SK-N-MC (cell line): ENCODE data around the gene C4orf51.

Source experiments
- DNase-seq: peaks from one replicate; pipeline ENCODE4 v3.0.0-alpha.2; 2011; ENCODE audit warnings: low read depth, low spot score
- H3K27ac ChIP-seq: fragments of 200-600 bp; sonication (generic); 2 replicates; pipeline ENCODE4 v1.5.1; 2016; ENCODE audit warnings: mixed run types
- H3K36me3 ChIP-seq: fragments of 200-600 bp; sonication (generic); 2 replicates; pipeline ENCODE4 v1.6.1; 2017; ENCODE audit warnings: antibody characterized with exemption, low read length, mixed read lengths; ENCODE audit not compliant: insufficient read depth
- H3K4me3 ChIP-seq: fragments of 200-600 bp; sonication (generic); 2 replicates; pipeline ENCODE4 v1.5.1; 2016
- H3K9ac ChIP-seq: fragments of 200-600 bp; sonication (generic); 2 replicates; pipeline ENCODE4 v1.8.0; 2017; ENCODE audit warnings: mixed run types, mixed read lengths; ENCODE audit not compliant: insufficient read length
- H3K9me3 ChIP-seq: fragments of 200-600 bp; sonication (generic); 2 replicates; pipeline ENCODE4 v1.6.1; 2017; ENCODE audit warnings: low read depth, mild to moderate bottlenecking, antibody characterized with exemption, low read length, moderate library complexity, mixed read lengths
- EZH2 ChIP-seq: fragments of 200-600 bp; sonication (generic); IDR thresholded peaks from one replicate; pipeline ENCODE4 v1.6.1; 2017; ENCODE audit warnings: antibody characterized with exemption
- FOXP2 ChIP-seq: optimal IDR thresholded peaks from 2 replicates; pipeline ENCODE3; 2011; ENCODE audit warnings: mild to moderate bottlenecking, moderate library complexity; ENCODE audit not compliant: insufficient read depth; ENCODE audit errors: extremely low read length, control extremely low read depth
- POLR2AphosphoS5 ChIP-seq: IDR thresholded peaks from 2 replicates; pipeline ENCODE4 v1.6.1; 2012; ENCODE audit warnings: mild to moderate bottlenecking, low read depth, low read length, borderline replicate concordance

Gene C4orf51

DNA sequence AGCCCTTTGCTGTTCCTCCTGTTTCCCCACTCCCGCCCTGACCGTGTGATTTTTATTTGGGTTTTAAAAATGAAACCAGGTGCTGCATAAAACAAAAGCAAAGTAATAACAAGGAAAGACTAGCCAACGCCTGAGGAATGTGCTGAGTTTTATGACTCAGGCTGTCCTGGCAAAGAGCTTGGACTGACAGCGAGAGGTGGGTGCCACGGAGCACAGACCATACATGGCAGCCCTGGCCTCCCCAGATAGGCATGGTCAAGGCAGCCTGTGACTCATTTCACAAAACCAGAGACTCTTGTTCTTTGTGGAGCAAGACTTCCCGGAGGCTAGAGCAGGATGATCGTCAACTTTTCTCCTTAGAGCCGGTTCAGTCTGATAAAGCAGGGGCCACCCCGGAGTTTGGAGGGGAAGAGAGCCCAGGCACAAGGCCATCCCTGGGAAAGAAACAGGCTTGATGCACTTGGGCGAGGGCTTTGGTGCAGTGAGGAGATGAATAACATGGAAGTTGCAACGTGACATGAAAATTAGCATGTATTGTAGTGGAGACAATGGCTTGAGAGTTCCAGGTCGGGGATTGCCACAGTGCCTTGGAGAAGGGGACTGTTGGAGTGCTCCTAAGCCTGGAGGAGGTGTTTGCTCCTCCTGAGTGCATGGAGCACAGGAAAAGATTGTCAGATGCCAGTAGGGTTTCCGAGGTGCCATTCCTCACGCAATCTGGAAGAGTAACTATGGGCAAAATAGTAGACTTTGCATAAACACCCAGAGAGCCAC, 54.8 kb downstream of the C4orf51 start:
- TF ChIP-seq EZH2 (no peak), POLR2AphosphoS5 (no peak), FOXP2 (no peak)
- no peak overlapping the region for H3K9ac ChIP-seq
- H3K4me3 ChIP-seq, result no peak overlapping the region
- no peaks in the 10 kb centered on the region for H3K36me3 ChIP-seq
- no peak for DNase-seq
- no peak overlapping the region for H3K27ac ChIP-seq
- H3K9me3 ChIP-seq, result no peaks in the 10 kb centered on the region

DNA sequence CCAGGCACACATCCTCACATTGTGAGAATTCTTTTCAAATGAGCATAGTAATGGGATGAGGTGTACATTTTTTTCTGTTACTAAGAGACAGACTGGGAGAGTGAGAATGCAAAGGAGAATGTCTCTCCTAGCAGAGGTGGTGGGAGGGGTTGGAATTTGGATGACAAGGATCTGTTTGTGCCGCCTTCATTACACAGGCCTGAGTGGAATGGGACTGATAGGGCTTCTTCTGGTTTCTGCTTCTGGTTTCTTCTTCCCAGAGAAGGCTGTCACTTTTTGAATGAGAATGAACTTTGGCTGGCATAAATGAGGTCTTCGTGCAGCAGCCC, 55.4 kb downstream of the C4orf51 start:
- Histone ChIP-seq H3K9me3 (no peaks in the 10 kb centered on the region), H3K27ac (no peak overlapping the region), H3K9ac (no peak overlapping the region), H3K4me3 (no peak overlapping the region), H3K36me3 (no peaks in the 10 kb centered on the region)
- TF ChIP-seq FOXP2 (no peak), EZH2 (no peak), POLR2AphosphoS5 (no peak)
- no peak for DNase-seq

DNA sequence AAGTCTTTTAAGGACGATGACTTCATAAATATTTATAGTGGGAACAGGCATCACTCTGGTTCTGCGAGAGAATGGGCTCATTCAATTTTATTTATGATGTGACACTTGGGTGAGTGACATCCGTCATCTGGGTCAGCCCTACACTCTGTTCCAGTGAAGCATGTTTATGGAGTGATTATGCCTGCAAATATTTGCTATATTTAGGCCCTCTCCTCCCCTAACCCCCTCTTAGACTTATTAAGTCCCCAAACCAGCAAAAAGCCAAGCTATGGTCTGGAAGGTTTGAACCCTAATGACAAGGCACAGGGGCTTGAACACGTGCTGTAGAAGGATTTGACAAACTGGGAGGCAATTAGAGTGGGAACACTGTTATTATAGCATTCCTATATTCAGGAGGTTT, 55.9 kb downstream of the C4orf51 start:
- Histone ChIP-seq H3K9ac (no peak overlapping the region), H3K27ac (no peak overlapping the region), H3K36me3 (no peaks in the 10 kb centered on the region), H3K9me3 (no peaks in the 10 kb centered on the region), H3K4me3 (no peak overlapping the region)
- TF ChIP-seq POLR2AphosphoS5 (no peak), FOXP2 (no peak), EZH2 (no peak)
- DNase-seq, result no peak

DNA sequence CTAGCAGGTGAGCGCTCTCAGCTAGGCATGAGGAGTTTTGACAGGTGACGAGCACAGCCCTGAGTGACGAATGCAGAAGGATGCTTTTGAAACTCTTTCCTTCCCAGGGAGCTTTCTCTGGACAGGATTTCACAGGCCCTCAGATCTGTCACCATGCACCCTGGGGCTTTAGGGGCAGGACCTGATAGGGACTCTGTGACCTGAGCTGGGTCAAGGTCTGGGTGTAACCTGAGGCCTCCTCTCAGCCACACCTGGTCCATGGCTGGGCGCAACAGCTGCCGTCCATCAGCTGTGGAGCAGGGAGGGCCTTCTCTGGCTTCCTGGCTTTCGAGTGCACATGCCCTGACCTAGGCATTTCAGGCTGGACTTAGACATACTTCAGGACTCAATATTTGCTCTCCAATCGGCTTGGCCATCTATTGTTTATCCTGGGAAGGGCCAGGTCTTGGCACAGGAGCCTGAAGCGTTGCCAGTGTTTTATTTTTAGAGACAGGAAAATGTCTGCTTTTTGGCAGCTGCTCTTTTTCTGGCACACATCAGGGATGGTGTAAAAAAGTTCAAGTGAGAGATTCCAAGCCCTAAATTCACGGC, 56.4 kb downstream of the C4orf51 start:
- no peak for TF ChIP-seq FOXP2
- no peak for TF ChIP-seq POLR2AphosphoS5
- no peak for TF ChIP-seq EZH2
- Histone ChIP-seq H3K27ac (no peak overlapping the region), H3K36me3 (no peaks in the 10 kb centered on the region), H3K9ac (no peak overlapping the region), H3K9me3 (no peaks in the 10 kb centered on the region), H3K4me3 (no peak overlapping the region)
- no peak for DNase-seq

DNA sequence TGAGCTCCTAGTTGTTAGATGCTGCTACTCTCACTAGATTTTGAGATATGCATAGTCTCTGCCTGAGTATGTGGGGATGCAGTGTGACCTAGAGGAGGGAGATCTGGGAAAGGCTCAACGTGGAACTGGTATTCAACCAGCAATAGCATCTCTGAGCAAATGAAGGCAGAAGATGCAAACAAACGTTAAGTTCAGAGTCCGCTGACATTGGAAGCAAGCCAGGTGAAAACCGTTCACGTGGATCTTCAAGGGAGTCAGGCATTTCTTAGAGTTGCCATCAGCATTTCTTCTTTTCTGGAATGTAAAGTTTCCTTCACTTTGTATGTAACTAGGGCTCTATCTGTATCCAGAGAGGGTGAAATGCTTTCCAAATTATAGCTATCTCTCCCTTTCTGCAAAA, 59.9 kb downstream of the C4orf51 start:
- no peaks in the 10 kb centered on the region for H3K36me3 ChIP-seq
- H3K4me3 ChIP-seq, result no peak overlapping the region
- no peaks in the 10 kb centered on the region for H3K9me3 ChIP-seq
- TF ChIP-seq EZH2, result no peak
- TF ChIP-seq FOXP2, result no peak
- TF ChIP-seq POLR2AphosphoS5, result no peak
- no peak overlapping the region for H3K9ac ChIP-seq
- no peak overlapping the region for H3K27ac ChIP-seq
- no peak for DNase-seq

DNA sequence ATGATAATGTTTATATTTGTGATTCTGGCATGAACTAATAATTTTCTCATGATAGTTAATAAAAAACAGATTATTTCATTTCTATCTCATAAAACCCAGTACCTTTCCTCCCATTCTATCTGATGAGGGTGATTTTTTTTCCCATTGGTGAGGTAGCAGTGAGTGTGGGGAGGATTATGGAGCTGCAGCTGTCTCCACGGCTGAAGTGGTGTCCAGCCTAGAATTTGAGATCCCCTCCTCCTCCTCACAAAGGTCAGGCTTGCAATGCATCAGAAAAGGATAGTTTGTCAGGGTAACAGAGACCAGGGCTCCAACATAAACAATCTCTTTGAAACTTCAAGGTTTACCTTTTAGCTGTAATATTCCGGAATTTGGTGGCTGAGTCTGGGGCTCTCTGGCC, 60.9 kb downstream of the C4orf51 start:
- no peak for TF ChIP-seq FOXP2
- TF ChIP-seq POLR2AphosphoS5, result no peak
- TF ChIP-seq EZH2, result no peak
- H3K36me3 ChIP-seq, result no peaks in the 10 kb centered on the region
- no peaks in the 10 kb centered on the region for H3K9me3 ChIP-seq
- no peak overlapping the region for H3K4me3 ChIP-seq
- no peak for DNase-seq
- no peak overlapping the region for H3K9ac ChIP-seq
- no peak overlapping the region for H3K27ac ChIP-seq

DNA sequence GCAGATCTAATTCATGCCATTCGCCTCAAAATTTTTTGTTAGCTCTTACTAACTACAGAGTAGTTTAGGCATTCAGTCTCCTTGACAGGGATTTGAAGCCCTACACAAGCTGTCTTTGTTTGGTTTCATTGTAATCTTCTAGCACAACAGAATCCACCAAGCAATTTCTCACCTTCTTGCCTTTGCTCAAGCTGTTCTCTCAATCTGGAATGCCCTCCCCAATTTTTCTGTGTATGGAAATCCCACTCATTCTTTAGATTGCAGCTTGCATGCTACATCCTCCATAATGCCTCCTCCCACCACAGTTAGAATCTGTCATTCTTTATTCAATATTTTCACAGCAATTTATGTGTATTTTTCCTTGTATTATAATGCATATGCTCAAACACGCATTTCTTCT, 63.7 kb downstream of the C4orf51 start:
- no peak overlapping the region for H3K4me3 ChIP-seq
- 0 out of 2 replicates have a peak, but pooled peaks cover 5% of the 10 kb centered on the region for H3K9me3 ChIP-seq
- no peaks in the 10 kb centered on the region for H3K36me3 ChIP-seq
- no peak overlapping the region for H3K27ac ChIP-seq
- TF ChIP-seq FOXP2, result no peak
- TF ChIP-seq EZH2, result no peak
- no peak for TF ChIP-seq POLR2AphosphoS5
- H3K9ac ChIP-seq, result no peak overlapping the region
- DNase-seq, result no peak

DNA sequence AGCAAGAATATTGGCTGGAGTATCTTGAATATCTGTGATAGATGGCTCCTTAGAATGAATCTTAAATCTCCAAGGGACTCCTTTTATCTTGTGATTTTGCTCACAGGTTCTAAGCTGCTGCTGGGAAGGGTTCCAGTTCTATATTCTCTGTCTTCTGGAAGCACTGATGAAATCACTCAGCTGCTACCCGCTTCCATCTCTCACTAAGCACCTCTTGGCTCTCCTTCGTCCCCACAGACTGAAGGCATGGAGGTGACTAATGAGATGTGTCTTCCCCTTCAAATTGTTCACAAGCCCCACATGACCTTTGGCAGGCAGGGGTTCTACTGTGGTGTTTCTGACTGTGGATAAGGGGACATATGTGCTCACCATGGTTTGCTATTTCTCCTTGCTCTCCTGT, 75.9 kb downstream of the C4orf51 start:
- Histone ChIP-seq H3K27ac (no peak overlapping the region), H3K36me3 (peaks cover 1% of the 10 kb centered on the region; the same call in 1 of the 2 replicates), H3K4me3 (no peak overlapping the region), H3K9me3 (no peaks in the 10 kb centered on the region), H3K9ac (no peak overlapping the region)
- DNase-seq, result no peak
- TF ChIP-seq EZH2 (no peak), FOXP2 (no peak), POLR2AphosphoS5 (no peak)
